Measurements from ENCODE around the gene PNN.
A peak's percentile ranks its signal among the peaks of the same experiment; 100 is the strongest.
"Not testable (repeated sequence)": the region's sequence is repeated elsewhere in the genome, so short reads cannot be mapped to it uniquely, and the experiment has no call there.

The PNN gene

DNA sequence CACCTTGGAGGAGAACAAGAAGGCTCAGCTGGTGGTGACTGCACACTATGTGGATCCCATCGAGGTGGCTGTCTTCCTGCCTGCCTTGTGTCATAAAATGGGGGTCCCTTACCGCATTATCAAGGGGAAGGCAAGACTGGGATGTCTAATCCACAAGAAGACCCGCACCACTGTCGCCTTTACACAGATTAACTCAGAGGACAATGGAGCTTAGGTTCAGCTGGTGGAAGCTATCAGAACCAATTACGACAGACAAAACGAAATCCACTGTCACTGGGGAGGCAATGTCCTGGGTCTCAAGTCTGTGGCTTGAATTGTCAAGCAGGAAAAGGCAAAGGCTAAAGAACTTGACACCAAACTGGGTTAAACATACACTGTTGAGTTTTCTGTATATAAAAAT is 17.6 kb upstream of the PNN start:
- H3K4me3 ChIP-seq (ENCODE audit: low read depth, low read length) = no peak overlapping the region
- DNase-seq (ENCODE audit: low read depth) = no peak
- TF ChIP-seq, protein P1, sequence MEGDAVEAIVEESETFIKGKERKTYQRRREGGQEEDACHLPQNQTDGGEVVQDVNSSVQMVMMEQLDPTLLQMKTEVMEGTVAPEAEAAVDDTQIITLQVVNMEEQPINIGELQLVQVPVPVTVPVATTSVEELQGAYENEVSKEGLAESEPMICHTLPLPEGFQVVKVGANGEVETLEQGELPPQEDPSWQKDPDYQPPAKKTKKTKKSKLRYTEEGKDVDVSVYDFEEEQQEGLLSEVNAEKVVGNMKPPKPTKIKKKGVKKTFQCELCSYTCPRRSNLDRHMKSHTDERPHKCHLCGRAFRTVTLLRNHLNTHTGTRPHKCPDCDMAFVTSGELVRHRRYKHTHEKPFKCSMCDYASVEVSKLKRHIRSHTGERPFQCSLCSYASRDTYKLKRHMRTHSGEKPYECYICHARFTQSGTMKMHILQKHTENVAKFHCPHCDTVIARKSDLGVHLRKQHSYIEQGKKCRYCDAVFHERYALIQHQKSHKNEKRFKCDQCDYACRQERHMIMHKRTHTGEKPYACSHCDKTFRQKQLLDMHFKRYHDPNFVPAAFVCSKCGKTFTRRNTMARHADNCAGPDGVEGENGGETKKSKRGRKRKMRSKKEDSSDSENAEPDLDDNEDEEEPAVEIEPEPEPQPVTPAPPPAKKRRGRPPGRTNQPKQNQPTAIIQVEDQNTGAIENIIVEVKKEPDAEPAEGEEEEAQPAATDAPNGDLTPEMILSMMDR (conservative IDR thresholded peaks at IDR 0.05; ENCODE audit: low read depth, low read length) = no peak

- no peak overlapping the region for H3K4me3 ChIP-seq (ENCODE audit: low read depth, low read length)
- DNase-seq (ENCODE audit: low read depth) = no peak
- TF ChIP-seq, protein P1 (conservative IDR thresholded peaks at IDR 0.05; ENCODE audit: low read depth, low read length) = no peak
These were observed 16.7 kb upstream of the PNN start for GRCh38 chr14:39158222-39158858.

- TF ChIP-seq, protein P1 (conservative IDR thresholded peaks at IDR 0.05; ENCODE audit: low read depth, low read length) = no peak
- H3K4me3 ChIP-seq (ENCODE audit: low read depth, low read length) = no peak overlapping the region
- DNase-seq (ENCODE audit: low read depth) = no peak
These were observed 14.6 kb upstream of the PNN start for GRCh38 chr14:39160494-39160893.

- H3K4me3 ChIP-seq (ENCODE audit: low read depth, low read length); DNase-seq (ENCODE audit: low read depth): not testable (repeated sequence)
These were observed 7.2 kb upstream of the PNN start for GRCh38 chr14:39167797-39168320.

DNA sequence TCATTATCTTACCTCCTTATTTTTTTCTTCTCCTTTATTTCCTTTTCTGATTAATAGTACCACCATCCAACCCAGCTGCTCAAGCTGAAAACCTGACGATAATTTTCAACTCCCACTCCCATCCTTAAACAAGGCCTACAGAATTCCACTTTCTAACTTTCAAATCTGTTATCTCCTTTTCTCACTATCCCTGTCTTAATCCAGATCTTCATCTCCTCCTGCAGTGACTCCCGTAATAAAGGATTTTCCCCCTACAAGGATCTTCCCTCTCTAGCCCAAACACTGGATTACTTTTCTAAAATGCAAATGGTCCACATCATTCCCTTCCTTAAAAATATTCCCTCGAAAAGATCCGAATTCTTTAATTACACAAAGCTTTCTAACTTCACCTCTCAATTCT is 6.5 kb upstream of the PNN start:
- TF ChIP-seq, protein P1 (conservative IDR thresholded peaks at IDR 0.05; ENCODE audit: low read depth, low read length) = no peak
- no peak for DNase-seq (ENCODE audit: low read depth)
- peak overlapping the region; percentile 70 for H3K4me3 ChIP-seq (ENCODE audit: low read depth, low read length)

DNA sequence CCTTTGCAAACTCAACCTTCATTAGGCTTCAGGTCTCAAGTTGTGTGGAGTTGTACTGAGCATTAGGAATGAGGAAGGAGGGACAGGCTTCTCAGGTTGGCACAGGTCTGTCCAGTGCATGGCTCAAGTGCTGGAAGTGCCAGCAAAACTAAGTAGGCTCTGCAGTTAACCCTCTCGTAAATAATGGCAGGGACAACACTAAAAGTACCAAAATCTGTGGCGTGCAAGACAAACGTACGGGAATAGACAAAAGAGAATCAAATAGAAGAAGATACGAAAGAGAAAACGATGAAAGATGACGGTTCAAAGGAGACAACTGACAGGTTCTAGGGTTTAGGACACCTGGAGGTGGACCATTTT is 5.5 kb upstream of the PNN start:
- H3K4me3 ChIP-seq (ENCODE audit: low read depth, low read length) = peak overlapping the region; percentile 70
- no peak for DNase-seq (ENCODE audit: low read depth)
- TF ChIP-seq, protein P1 (conservative IDR thresholded peaks at IDR 0.05; ENCODE audit: low read depth, low read length) = no peak

GRCh38 chr14:39173198-39173597 is 1.9 kb upstream of the PNN start:
- no peak overlapping the region for H3K4me3 ChIP-seq (ENCODE audit: low read depth, low read length)
- TF ChIP-seq, protein P1 (conservative IDR thresholded peaks at IDR 0.05; ENCODE audit: low read depth, low read length) = no peak
- no peak for DNase-seq (ENCODE audit: low read depth)
